Bronchial epithelial cell (primary cell): Measurements from ENCODE around the gene COL17A1. TPM values are rescaled to one million over a fixed set of nuclear protein-coding genes. Genes with fewer than 3 reads are reported as not detected.

Source experiments
- DNase-seq: peaks from one replicate; pipeline ENCODE4 v3.0.0-alpha.2; 2010; ENCODE audit warnings: low read depth
- FAIRE-seq: peaks from 2 replicates; lab custom pipeline; 2011; peaks lifted over from hg19 to GRCh38; lab: Jason Lieb, UNC
- H3K27me3 ChIP-seq: 2 replicates; pipeline ENCODE4 v1.5.1; 2011; ENCODE audit warnings: low read length; ENCODE audit not compliant: control insufficient read depth, insufficient read depth
- H3K36me3 ChIP-seq: 2 replicates; pipeline ENCODE4 v1.5.1; 2011; ENCODE audit warnings: low read length; ENCODE audit not compliant: control insufficient read depth, insufficient read depth
- H3K4me3 ChIP-seq: 2 replicates; pipeline ENCODE4 v1.5.1; 2011; ENCODE audit warnings: mild to moderate bottlenecking, low read depth, low read length, control low read depth
- total RNA-seq: library from RNA; depleted of rRNA; stranded (reverse); fragments of >200 nt; gene quantifications from 2 replicates; pipeline ENCODE4 v1.2.1, GENCODE V29; 2014
- TF ChIP-seq, protein P1 (sequence below): IDR thresholded peaks from 2 replicates; pipeline ENCODE4 v1.5.1; 2011; ENCODE audit warnings: mild to moderate bottlenecking, moderate library complexity, low read length, control low read depth, inconsistent platforms; ENCODE audit not compliant: insufficient read depth, severe bottlenecking

COL17A1 gene
- total RNA-seq, 1 donor from 2014 or later, result 594 TPM

- H3K4me3 ChIP-seq, result no peak overlapping the region
- FAIRE-seq (no peak), DNase-seq (no peak)
- TF ChIP-seq, protein P1, sequence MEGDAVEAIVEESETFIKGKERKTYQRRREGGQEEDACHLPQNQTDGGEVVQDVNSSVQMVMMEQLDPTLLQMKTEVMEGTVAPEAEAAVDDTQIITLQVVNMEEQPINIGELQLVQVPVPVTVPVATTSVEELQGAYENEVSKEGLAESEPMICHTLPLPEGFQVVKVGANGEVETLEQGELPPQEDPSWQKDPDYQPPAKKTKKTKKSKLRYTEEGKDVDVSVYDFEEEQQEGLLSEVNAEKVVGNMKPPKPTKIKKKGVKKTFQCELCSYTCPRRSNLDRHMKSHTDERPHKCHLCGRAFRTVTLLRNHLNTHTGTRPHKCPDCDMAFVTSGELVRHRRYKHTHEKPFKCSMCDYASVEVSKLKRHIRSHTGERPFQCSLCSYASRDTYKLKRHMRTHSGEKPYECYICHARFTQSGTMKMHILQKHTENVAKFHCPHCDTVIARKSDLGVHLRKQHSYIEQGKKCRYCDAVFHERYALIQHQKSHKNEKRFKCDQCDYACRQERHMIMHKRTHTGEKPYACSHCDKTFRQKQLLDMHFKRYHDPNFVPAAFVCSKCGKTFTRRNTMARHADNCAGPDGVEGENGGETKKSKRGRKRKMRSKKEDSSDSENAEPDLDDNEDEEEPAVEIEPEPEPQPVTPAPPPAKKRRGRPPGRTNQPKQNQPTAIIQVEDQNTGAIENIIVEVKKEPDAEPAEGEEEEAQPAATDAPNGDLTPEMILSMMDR, result no peak
- no peaks in the 10 kb centered on the region for H3K27me3 ChIP-seq
- H3K36me3 ChIP-seq, result peaks cover 6% of the 10 kb centered on the region
Measured at GRCh38 chr10:104005172-104005863, 80.4 kb downstream of the COL17A1 start.

- Histone ChIP-seq H3K27me3 (no peaks in the 10 kb centered on the region), H3K4me3 (no peak overlapping the region), H3K36me3 (peaks cover 6% of the 10 kb centered on the region)
- DNase-seq (no peak), FAIRE-seq (no peak)
- TF ChIP-seq, protein P1, result no peak
Measured at GRCh38 chr10:104002911-104003310, 82.8 kb downstream of the COL17A1 start.

DNA sequence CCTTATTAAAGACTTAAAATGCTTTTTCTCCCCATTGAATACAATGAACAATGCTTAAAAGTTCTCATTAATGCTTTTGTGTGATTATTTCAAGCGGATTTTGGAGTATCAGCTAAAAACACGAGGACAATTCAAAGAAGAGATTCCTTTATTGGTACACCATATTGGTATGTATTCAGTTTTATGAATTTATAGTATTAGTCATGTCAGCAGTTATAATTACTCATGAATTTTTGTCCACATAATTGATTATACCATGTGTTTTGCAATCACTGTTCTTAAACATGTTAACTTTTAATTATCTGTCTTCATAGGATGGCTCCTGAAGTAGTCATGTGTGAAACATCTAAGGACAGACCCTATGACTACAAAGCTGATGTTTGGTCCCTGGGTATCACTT lies 86.9 kb downstream of the COL17A1 start:
- no peak for FAIRE-seq
- H3K36me3 ChIP-seq, result peaks cover 2% of the 10 kb centered on the region

GRCh38 chr10:103995134-103995533 lies 90.5 kb downstream of the COL17A1 start:
- FAIRE-seq, result no peak
- Histone ChIP-seq H3K27me3 (no peaks in the 10 kb centered on the region), H3K4me3 (no peak overlapping the region), H3K36me3 (no peaks in the 10 kb centered on the region)
- no peak for DNase-seq
- TF ChIP-seq, protein P1, result no peak

More for the DNA sequence above, 86.9 kb downstream of the COL17A1 start:
- no peak for DNase-seq
- TF ChIP-seq, protein P1, result no peak
- no peak overlapping the region for H3K4me3 ChIP-seq
- no peaks in the 10 kb centered on the region for H3K27me3 ChIP-seq

GRCh38 chr10:103991393-103992128 lies 94.1 kb downstream of the COL17A1 start:
- TF ChIP-seq, protein P1, result no peak
- no peaks in the 10 kb centered on the region for H3K27me3 ChIP-seq
- FAIRE-seq (no peak), DNase-seq (no peak)
- no peaks in the 10 kb centered on the region for H3K36me3 ChIP-seq
- no peak overlapping the region for H3K4me3 ChIP-seq
